Vagina (tissue), 2 donors: Measurements from ENCODE around the gene MAML3.

Experiments
- CTCF ChIP-seq, 3 experiments: fragments of 450-650 bp in 2 of 3; fragments of 200-600 bp in 1 of 3; sonication (generic) in 1 of 3; IDR thresholded peaks; one replicate each; pipeline ENCODE4 v1.5.1; 2017 to 2019; ENCODE audit warnings: antibody characterized with exemption in 3 of 3, mild to moderate bottlenecking in 2 of 3, moderate library complexity in 2 of 3
- POLR2A ChIP-seq, 2 donors: fragments of 450-650 bp; IDR thresholded peaks; one replicate each; pipeline ENCODE4 v1.6.1; 2017; ENCODE audit warnings: antibody characterized with exemption in 2 of 2, mild to moderate bottlenecking in 2 of 2, moderate library complexity in 2 of 2

GRCh38 chr4:139734201-139734874 lies 419.6 kb downstream of the MAML3 start:
- TF ChIP-seq CTCF (IDR thresholded peaks at IDR 0.05) (no peak), POLR2A (IDR thresholded peaks at IDR 0.05) (no peak)
